WI38 (cell line): ENCODE data around the gene ZMYM2.

Experiments
- H3K4me3 ChIP-seq: 2 replicates; pipeline ENCODE4 v1.5.1; 2011; ENCODE audit warnings: low read depth, mild to moderate bottlenecking, control low read depth, low read length
- CTCF ChIP-seq: IDR thresholded peaks from 2 replicates; pipeline ENCODE4 v1.5.1; 2012; ENCODE audit warnings: low read depth, mild to moderate bottlenecking, control low read depth, low read length

Gene ZMYM2

DNA sequence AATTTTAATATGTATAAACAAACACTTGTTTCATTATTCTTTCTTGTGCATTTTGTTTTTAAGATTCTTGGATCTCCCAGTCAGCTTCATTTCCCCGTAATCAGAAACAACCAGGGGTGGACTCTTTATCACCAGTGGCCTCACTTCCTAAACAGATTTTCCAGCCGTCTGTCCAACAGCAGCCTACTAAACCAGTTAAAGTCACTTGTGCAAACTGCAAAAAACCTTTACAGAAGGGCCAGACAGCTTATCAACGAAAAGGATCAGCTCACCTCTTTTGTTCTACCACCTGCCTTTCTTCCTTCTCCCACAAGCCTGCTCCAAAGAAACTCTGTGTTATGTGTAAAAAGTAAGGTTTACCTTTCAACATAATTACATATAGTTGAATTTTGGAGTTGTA lies 44.3 kb downstream of the ZMYM2 start:
- H3K4me3 ChIP-seq = no peak overlapping the region
- TF ChIP-seq CTCF = no peak

DNA sequence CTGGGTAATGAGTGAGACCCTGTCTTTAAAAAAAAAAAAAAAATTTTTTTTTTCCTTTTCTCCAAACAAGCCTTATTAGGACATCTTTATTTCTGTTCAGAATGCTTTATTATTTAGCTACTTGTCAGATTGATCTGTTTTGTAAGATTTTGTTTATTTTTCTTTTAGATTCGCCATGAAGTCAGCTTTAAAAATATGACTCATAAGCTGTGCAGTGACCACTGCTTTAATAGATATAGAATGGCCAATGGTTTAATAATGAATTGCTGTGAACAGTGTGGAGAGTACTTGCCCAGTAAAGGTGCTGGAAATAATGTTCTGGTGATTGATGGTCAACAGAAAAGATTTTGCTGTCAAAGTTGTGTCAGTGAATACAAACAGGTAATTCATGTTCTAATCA lies 47.7 kb downstream of the ZMYM2 start:
- TF ChIP-seq CTCF = no peak
- no peak overlapping the region for H3K4me3 ChIP-seq

GRCh38 chr13:20015763-20016162 lies 57.2 kb downstream of the ZMYM2 start:
- TF ChIP-seq CTCF = no peak

DNA sequence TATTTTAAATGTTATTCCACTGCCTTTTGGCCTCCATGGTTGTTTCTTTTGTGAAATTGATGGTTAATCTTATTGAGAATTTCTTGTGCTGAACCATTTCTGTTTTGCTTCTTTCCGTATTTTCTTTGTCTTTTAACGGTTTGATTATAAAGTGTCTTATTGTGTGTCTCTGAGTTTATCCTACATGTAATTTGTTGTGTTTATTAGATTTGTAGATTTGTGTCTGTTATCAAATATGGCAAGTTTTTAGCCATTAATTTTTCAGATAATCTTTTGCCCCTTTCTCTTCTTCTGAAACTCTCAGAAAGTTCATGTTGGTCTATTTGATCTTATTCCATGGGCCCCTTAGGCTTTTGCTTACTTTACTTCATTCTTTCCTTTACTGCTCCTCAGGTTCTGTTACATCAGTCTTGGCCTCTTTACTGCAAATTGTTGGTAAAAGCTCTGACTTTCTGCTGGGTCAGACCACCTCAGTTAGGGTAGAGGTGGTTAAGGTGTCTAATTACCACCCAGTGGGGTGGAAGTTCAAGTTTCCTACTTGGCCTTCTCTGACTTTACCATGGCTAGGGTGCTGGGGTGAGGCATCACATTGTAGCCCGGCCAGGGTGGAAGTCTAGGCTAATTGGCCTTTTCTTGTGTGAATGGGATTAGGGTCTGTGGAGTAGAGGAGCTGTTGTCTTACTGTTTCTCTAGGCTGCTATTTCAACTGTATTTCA lies 58.3 kb downstream of the ZMYM2 start:
- no peak overlapping the region for H3K4me3 ChIP-seq
- no peak for TF ChIP-seq CTCF

More at GRCh38 chr13:20015763-20016162, 57.2 kb downstream of the ZMYM2 start:
- H3K4me3 ChIP-seq = no peak overlapping the region

GRCh38 chr13:20017365-20017711 lies 58.8 kb downstream of the ZMYM2 start:
- H3K4me3 ChIP-seq = no peak overlapping the region
- no peak for TF ChIP-seq CTCF

GRCh38 chr13:20019043-20019442 lies 60.5 kb downstream of the ZMYM2 start:
- TF ChIP-seq CTCF = no peak
- no peak overlapping the region for H3K4me3 ChIP-seq

GRCh38 chr13:20024702-20025101 lies 66.2 kb downstream of the ZMYM2 start:
- H3K4me3 ChIP-seq = no peak overlapping the region
- no peak for TF ChIP-seq CTCF
